DND-41 (cell line): ENCODE data around the gene TMEM132C.

Source experiments
- EZH2 ChIP-seq: IDR thresholded peaks from 3 replicates; pipeline ENCODE4 v1.6.1; 2012; ENCODE audit warnings: borderline replicate concordance, low read depth, mild to moderate bottlenecking, moderate library complexity, low read length, inconsistent platforms; ENCODE audit not compliant: severe bottlenecking
- TF ChIP-seq, protein P1 (sequence below): IDR thresholded peaks from 2 replicates; pipeline ENCODE4 v1.5.1; 2012; ENCODE audit warnings: borderline replicate concordance, low read length, moderate library complexity, mild to moderate bottlenecking; ENCODE audit not compliant: poor library complexity, severe bottlenecking; ENCODE audit errors: extremely low read depth

- TF ChIP-seq, protein P1, sequence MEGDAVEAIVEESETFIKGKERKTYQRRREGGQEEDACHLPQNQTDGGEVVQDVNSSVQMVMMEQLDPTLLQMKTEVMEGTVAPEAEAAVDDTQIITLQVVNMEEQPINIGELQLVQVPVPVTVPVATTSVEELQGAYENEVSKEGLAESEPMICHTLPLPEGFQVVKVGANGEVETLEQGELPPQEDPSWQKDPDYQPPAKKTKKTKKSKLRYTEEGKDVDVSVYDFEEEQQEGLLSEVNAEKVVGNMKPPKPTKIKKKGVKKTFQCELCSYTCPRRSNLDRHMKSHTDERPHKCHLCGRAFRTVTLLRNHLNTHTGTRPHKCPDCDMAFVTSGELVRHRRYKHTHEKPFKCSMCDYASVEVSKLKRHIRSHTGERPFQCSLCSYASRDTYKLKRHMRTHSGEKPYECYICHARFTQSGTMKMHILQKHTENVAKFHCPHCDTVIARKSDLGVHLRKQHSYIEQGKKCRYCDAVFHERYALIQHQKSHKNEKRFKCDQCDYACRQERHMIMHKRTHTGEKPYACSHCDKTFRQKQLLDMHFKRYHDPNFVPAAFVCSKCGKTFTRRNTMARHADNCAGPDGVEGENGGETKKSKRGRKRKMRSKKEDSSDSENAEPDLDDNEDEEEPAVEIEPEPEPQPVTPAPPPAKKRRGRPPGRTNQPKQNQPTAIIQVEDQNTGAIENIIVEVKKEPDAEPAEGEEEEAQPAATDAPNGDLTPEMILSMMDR, result no peak
- no peak for TF ChIP-seq EZH2
Observed at GRCh38 chr12:128519426-128519825, 252.5 kb downstream of the TMEM132C start.
